GM18868 (cell line): ENCODE measurements around the gene ZNF888.
"Not testable (repeated sequence)": the region's sequence is repeated elsewhere in the genome, so short reads cannot be mapped to it uniquely, and the experiment has no call there.

Experiments used
- ATAC-seq: cut with Tn5 transposase; IDR thresholded peaks from one replicate; pipeline ENCODE4 v1.9.1; 2021; ENCODE audit warnings: mild to moderate bottlenecking, moderate library complexity; ENCODE audit not compliant: unreplicated experiment

ZNF888 gene

DNA sequence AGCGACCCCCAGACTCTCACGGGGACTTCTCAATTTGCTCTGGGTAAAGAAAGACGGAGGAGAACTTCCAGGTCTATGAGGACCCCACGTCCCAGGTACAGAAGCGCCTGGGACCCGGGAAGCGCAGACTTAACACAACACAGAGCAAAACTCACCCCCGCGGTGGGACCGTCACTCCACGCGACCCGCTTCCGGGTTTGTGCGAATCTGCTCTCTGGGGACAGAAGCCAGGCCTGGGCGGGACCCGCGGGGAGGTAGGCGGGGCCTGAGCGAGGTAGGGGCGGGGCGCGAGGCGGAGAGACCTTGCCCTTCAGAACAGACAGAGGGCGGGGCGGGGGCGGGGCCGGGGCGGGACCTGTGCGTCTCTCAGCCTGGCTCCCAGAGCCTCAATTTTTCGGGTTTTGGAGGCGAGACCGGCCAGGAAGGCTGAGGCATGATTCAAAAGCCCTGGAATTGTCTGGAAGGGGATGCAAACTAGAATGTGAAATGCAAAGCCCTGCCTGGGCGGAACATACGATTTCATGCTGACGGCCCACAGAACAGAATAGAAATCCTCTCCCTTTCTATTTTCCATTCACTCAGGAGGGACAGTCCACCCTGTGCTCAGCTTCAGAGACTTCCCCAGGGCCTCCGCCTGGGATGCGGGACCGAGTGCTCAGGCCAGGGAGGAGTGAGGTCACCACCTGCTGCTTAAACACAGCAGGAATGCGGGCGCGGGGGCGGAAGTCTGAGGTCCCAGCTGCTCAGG, 19.3 kb upstream of the ZNF888 start:
- ATAC-seq: peak; percentile 96

DNA sequence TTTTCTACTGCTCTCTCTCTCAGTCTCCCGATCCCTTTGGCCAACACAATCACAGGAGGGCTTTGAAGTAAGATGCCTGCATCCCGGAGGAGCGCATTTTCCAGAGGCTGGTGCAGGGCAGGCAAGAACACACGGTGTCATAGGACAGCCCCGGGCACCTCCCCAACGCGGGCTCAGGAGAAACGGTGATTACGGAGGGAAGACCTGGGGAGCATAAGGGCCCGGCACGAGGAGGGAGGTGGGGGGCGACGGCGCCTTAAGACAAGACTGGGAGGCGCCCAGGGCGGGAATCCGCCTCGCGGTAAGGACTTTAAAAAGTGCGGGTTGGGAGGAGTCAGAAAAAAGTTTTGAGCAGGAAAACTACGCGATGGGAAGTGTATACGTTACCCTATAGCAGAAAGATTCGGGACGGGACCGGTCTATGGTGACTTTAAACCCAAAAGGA, 18.7 kb upstream of the ZNF888 start:
- ATAC-seq: peak; percentile 18

DNA sequence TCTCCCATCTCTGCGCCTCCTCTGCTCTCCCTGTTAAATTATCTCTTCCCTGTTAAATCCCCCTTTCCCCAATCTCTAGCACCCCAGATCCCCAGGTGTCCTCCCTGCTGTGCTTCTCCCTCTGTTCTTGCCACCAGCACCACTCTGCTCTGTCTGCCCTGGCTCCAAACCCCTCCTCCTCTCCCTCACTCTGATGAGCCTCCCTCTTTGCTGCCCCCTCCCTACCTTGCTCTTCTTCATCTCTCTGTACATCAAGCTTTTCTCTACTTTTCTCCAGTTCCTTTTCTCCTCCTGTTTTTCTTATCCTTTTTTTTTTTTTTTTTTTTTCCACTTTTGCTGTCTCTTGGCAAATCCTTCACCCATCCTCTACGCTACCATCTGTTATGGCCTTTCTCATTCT, 18.3 kb upstream of the ZNF888 start:
- ATAC-seq: not testable (repeated sequence)

DNA sequence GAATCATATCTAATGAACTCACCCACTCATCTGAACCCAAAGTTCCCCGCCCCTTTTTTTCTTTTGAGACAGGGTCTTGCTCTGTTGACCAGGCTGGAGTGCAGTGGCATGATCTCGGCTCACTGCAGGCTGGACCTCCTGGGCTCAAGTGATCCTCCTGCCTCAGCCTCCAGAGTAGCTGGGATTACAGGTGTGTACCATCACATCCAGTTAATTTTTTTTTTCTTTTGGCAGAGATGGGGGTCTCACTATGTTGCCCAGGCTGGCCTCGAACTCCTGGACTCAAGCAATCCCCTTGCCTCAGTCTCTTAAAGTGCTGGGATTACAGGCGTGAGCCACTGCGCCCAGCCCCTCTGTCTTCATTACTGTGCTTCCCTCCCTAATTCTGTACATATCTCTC, 17.7 kb upstream of the ZNF888 start:
- not testable (repeated sequence) for ATAC-seq

- no peak for ATAC-seq
These were observed 15.5 kb upstream of the ZNF888 start for GRCh38 chr19:52938761-52939160.

DNA sequence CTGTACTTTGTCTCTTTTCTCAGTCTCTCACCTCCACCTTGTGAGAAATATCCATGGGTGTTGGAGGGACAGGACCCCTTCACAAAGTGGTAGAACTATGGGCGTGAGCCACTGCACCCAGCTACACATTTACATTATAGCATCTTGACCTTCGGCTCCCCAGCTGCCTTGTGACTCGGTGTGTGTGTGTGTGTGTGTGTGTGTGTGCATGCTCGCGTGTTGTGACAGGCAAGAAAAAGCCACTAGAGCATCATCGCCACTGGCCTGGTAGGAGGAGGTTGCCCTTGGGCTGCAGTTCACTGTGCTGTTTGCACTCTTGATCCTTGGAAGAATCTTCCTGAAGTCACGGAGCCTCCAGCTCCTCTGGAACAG, 13.7 kb upstream of the ZNF888 start:
- no peak for ATAC-seq

- no peak for ATAC-seq
These were observed 13.1 kb upstream of the ZNF888 start for GRCh38 chr19:52936151-52936953.

GRCh38 chr19:52935434-52935833, 12.2 kb upstream of the ZNF888 start:
- ATAC-seq: no peak

GRCh38 chr19:52924641-52925040, 1.4 kb upstream of the ZNF888 start:
- ATAC-seq: not testable (repeated sequence)

DNA sequence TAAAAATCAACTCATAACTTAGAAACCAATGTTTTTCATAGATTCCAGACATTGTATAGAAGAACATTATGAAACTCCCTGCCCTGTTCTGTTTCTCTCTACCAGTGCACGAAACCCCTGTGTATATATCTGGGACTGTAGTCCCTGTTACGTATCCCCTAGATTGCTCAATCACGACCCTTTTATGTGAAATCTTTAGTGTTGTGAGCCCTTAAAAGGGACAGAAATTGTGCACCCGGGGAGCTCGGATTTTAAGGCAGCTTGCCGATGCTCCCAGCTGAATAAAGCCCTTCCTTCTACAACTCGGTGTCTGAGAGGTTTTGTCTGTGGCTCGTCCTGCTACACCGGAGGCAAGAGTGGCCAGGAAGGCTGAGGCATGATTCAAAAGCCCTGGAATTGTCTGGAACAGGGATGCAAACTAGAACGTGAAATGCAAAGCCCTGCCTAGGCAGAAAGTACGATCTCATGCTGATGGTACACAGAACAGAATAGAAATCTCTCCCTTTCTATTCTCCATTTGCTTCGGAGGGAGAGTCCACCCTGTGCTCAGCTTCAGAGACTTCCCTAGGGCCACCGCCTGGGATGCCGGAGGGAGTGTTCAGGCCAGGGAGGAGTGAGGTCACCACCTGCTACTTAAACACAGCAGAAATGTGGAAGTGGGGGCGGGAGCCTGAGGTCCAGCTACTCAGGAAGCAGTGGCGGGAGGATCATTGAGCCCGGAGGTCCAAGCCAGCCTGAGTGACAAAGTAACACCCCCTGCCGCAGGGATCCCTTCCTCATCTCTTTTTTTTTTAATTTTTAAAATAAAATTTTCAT, 758 bp upstream of the ZNF888 start:
- no peak for ATAC-seq

- no peak for ATAC-seq
These were observed 5.7 kb downstream of the ZNF888 start for GRCh38 chr19:52917531-52917930.

DNA sequence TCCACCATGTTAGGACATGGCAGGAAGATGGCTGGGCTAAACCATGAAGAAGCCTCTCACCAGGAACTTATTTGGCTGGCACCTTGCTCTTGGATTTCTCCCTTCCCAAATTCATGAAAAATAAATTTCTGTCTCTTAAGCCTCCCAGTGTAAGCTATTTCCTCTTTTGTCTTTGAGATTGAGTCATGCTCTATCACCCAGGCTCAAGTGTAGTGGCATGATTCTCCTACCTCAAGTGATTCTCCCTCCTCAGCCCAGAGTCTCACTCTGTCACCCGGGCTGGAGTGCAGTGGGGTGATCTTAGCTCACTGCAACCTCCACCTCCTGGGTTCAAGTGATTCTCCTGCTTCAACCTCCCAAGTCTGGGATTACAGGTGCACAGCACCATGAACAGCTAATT, 12.6 kb downstream of the ZNF888 start:
- ATAC-seq: no peak

- not testable (repeated sequence) for ATAC-seq
These were observed 19.0 kb downstream of the ZNF888 start for GRCh38 chr19:52904052-52904780.

DNA sequence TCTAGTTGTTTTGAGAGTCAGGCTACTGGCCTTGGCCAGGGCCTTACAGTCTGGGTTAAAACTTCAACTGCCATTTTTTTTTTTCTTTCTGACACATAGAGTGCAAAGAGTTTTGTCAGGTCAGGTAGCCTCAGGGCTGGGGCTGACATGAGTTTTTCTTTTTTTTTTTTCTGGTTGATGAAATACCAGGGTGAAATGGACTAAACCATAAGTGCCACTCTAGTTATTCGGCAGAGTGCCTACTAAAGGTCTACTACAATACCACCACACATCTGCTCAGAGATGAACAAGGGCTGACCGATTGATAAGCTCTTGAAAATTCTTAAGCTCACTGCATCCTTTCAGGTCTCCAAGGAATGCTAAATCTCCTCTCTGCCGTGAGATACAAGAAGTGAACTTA, 21.4 kb downstream of the ZNF888 start:
- no peak for ATAC-seq

DNA sequence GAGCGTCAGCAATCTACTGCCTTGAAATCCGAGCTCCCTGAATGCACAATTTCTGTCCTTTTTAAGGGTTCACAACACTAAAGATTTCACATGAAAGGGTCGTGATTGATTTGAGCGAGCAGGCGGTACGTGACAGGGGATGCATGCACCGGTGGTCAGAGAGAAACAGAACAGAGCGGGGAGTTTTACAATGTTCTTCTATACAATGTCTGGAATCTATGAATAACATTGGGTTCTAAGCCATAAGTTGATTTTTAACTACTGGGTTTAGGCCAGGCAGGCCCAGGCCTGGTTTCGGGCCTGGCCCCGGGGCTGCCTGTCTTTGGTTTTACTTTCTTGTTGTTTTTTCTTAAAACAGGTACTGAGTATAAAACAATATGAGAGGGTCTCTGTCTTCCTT, 24.6 kb downstream of the ZNF888 start:
- not testable (repeated sequence) for ATAC-seq

DNA sequence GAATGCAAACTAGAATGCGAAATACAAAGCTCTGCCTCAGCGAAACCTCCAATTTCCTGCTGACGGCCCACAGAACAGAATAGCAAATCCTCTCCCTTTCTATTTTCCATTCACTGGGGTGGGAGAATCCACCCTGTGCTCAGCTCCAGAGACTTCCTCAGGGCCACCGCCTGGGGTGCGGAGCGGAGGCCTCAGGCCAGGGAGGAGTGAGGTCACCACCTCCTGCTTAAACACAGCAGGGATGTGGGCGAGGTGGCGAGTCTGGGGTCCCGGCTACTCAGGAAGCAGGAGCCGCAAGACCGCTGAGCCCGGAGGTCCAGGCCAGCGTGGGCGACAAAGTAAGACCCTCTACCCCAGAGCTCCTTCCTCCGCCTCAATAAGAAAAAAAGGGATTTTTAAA, 25.1 kb downstream of the ZNF888 start:
- ATAC-seq: no peak

DNA sequence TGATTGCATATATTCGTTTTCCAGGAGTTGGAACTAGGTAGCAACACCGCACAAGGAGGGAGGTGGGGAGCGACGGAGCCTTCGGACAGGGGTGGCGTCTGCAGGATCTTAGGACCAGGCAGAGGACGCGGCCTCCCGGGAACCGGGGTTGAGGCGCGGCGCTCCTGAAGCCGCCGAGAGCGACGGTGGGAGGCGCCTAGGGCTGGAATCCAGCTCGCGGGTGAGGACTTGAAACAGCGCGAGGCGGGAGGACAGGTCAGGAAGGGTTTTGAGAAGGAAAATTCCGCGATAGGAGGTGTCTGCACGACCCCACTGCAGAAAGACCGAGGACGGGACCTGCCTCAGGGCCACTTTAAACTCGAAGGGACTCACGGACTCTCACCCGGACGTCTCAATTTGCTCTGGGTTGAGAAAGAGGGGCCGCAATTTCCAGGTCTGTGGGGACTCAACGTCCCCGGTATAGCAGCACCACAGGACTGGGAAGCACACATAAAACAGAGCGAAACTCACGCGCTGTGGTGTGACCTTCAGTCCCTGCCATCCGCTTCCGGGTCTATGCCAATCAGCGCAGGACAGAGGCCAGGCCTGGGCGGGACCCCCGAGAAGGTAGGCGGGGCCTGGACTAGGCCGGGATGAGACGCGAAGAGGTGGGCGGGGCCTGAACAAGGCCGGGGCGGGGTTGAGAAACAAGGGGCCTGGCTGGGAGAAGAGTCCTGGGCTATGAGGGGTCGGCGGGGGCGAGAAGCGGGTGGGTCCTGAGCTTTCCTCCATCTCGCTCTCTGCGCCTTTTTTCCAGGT, 25.9 kb downstream of the ZNF888 start, which contains the start of gene ZNF320:
TSS of gene ZNF320 (minus strand) at position 498 of the 798 bp plus-strand sequence. CDS start 7,380 bp downstream, outside the sequence.
- peak; percentile 97 for ATAC-seq

- ATAC-seq: no peak
These were observed 26.6 kb downstream of the ZNF888 start for GRCh38 chr19:52896431-52897137.

- ATAC-seq: no peak
These were observed 31.9 kb downstream of the ZNF888 start for GRCh38 chr19:52891336-52891735.
